ENCODE results near the gene DEFB132. TPM values are rescaled to one million over a fixed set of nuclear protein-coding genes. Genes with fewer than 3 reads are reported as not detected.

Gene DEFB132
- total and polyA plus RNA-seq, 2 of the 13 experiments (the other 11 are each of a cell fraction or from before 2014, with no cell fraction given): not detected

GRCh38 chr20:290084-290831 is 32.7 kb downstream of the DEFB132 start, which contains the start of gene C20orf96 (continued):
- peak; percentile 39; the same call in 1 of the 2 replicates for TF ChIP-seq ZBTB4 (CRISPR knock-in tag; IDR thresholded peaks at IDR 0.05; ENCODE audit: borderline replicate concordance)
- TF ChIP-seq ZNF570 (CRISPR knock-in tag; IDR thresholded peaks at IDR 0.05; ENCODE audit: borderline replicate concordance): no peak
- no peak; the same call in 1 of the 2 replicates for TF ChIP-seq PAXIP1 (CRISPR knock-in tag; conservative IDR thresholded peaks at IDR 0.05)
- no peak for TF ChIP-seq ZNF3 (CRISPR knock-in tag; IDR thresholded peaks at IDR 0.05)
- TF ChIP-seq PLRG1 (conservative IDR thresholded peaks at IDR 0.05): no peak
- 0 out of 2 replicates have a peak, but pooled peaks have one; percentile 67 for TF ChIP-seq ARID2 (CRISPR knock-in tag; IDR thresholded peaks at IDR 0.05; ENCODE audit: borderline replicate concordance)
- TF ChIP-seq TEF (CRISPR knock-in tag; IDR thresholded peaks at IDR 0.05): no peak
- TF ChIP-seq ATF2 (CRISPR knock-in tag; IDR thresholded peaks at IDR 0.05): no peak
- TF ChIP-seq GPN1 (CRISPR knock-in tag; IDR thresholded peaks at IDR 0.05; ENCODE audit: borderline replicate concordance): no peak
- no peak for TF ChIP-seq ZNF740 (CRISPR knock-in tag; IDR thresholded peaks at IDR 0.05)
- TF ChIP-seq ATF4 (CRISPR knock-in tag; IDR thresholded peaks at IDR 0.05): 0 out of 4 replicates have a peak, but pooled peaks of 1 of the 2 experiments have one; percentile 12
- no peak; the same call in 1 of the 2 replicates for TF ChIP-seq MYPOP (CRISPR knock-in tag; IDR thresholded peaks at IDR 0.05)
- TF ChIP-seq ZNF790 (CRISPR knock-in tag; IDR thresholded peaks at IDR 0.05; ENCODE audit: borderline replicate concordance): no peak

All from HepG2 (cell line).